KMS-11 (cell line): ENCODE measurements around the gene ARHGAP8.

ENCODE experiments used
- H2AFZ ChIP-seq: fragments of 200-600 bp; sonication (generic); 2 replicates; pipeline ENCODE4 v1.6.1; 2016; ENCODE audit warnings: antibody characterized with exemption, mixed run types, low read depth
- H3K27ac ChIP-seq: fragments of 200-600 bp; sonication (generic); 2 replicates; pipeline ENCODE4 v1.6.1; 2016; ENCODE audit warnings: mild to moderate bottlenecking, mixed run types
- H3K27me3 ChIP-seq: fragments of 200-600 bp; sonication (generic); 2 replicates; pipeline ENCODE4 v1.6.1; 2017; ENCODE audit warnings: mild to moderate bottlenecking, low read depth, mixed run types, moderate library complexity; ENCODE audit not compliant: insufficient read depth
- H3K36me3 ChIP-seq: fragments of 200-600 bp; sonication (generic); 2 replicates; pipeline ENCODE4 v1.6.1; 2017; ENCODE audit warnings: mild to moderate bottlenecking, mixed run types; ENCODE audit not compliant: insufficient read depth
- H3K4me1 ChIP-seq: fragments of 200-600 bp; sonication (generic); 2 replicates; pipeline ENCODE4 v1.6.1; 2016; ENCODE audit warnings: mild to moderate bottlenecking, low read depth, mixed run types; ENCODE audit not compliant: poor library complexity, severe bottlenecking
- H3K4me2 ChIP-seq: fragments of 200-600 bp; sonication (generic); 2 replicates; pipeline ENCODE4 v1.7.0; 2016; ENCODE audit warnings: mild to moderate bottlenecking, mixed run types
- H3K4me3 ChIP-seq: fragments of 200-600 bp; sonication (generic); IDR thresholded peaks from 2 replicates; pipeline ENCODE4 v1.6.1; 2017; ENCODE audit warnings: low read depth, low read length, mixed read lengths; ENCODE audit not compliant: insufficient read depth
- H3K79me2 ChIP-seq: fragments of 200-600 bp; sonication (generic); 2 replicates; pipeline ENCODE4 v1.6.1; 2016; ENCODE audit warnings: low read depth, mixed run types; ENCODE audit not compliant: insufficient read depth
- H3K9ac ChIP-seq: fragments of 200-600 bp; sonication (generic); 2 replicates; pipeline ENCODE4 v1.6.1; 2016; ENCODE audit warnings: mild to moderate bottlenecking, mixed run types
- H4K20me1 ChIP-seq: fragments of 200-600 bp; sonication (generic); 2 replicates; pipeline ENCODE4 v1.6.1; 2016; ENCODE audit warnings: mild to moderate bottlenecking, mixed run types; ENCODE audit not compliant: insufficient read depth
- TF ChIP-seq, protein P1 (sequence below): fragments of 200-600 bp; sonication (generic); conservative IDR thresholded peaks from 2 replicates; pipeline ENCODE4 v1.6.1; 2017; ENCODE audit warnings: low read depth, mild to moderate bottlenecking, antibody characterized with exemption, low read length, moderate library complexity, mixed read lengths

Gene ARHGAP8

GRCh38 chr22:44755956-44756361 lies 3.6 kb downstream of the ARHGAP8 start:
- Histone ChIP-seq H3K27me3 (no peaks in the 10 kb centered on the region; the same call in 1 of the 2 replicates), H2AFZ (no peak overlapping the region), H3K27ac (no peak overlapping the region), H3K4me3 (no peak overlapping the region), H3K4me2 (no peak overlapping the region), H3K36me3 (no peaks in the 10 kb centered on the region), H3K79me2 (no peaks in the 10 kb centered on the region), H4K20me1 (no peaks in the 10 kb centered on the region), H3K4me1 (no peaks in the 10 kb centered on the region), H3K9ac (no peak overlapping the region)
- TF ChIP-seq, protein P1, sequence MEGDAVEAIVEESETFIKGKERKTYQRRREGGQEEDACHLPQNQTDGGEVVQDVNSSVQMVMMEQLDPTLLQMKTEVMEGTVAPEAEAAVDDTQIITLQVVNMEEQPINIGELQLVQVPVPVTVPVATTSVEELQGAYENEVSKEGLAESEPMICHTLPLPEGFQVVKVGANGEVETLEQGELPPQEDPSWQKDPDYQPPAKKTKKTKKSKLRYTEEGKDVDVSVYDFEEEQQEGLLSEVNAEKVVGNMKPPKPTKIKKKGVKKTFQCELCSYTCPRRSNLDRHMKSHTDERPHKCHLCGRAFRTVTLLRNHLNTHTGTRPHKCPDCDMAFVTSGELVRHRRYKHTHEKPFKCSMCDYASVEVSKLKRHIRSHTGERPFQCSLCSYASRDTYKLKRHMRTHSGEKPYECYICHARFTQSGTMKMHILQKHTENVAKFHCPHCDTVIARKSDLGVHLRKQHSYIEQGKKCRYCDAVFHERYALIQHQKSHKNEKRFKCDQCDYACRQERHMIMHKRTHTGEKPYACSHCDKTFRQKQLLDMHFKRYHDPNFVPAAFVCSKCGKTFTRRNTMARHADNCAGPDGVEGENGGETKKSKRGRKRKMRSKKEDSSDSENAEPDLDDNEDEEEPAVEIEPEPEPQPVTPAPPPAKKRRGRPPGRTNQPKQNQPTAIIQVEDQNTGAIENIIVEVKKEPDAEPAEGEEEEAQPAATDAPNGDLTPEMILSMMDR: no peak

GRCh38 chr22:44758344-44758973 lies 6.1 kb downstream of the ARHGAP8 start:
- Histone ChIP-seq H2AFZ (no peak overlapping the region), H3K4me2 (no peak overlapping the region), H3K79me2 (no peaks in the 10 kb centered on the region), H3K27me3 (no peaks in the 10 kb centered on the region; the same call in 1 of the 2 replicates), H3K4me3 (no peak overlapping the region), H3K4me1 (no peaks in the 10 kb centered on the region), H3K9ac (no peak overlapping the region), H3K36me3 (no peaks in the 10 kb centered on the region), H3K27ac (no peak overlapping the region), H4K20me1 (no peaks in the 10 kb centered on the region)
- TF ChIP-seq, protein P1: no peak

- H3K4me2 ChIP-seq: no peak overlapping the region
- no peaks in the 10 kb centered on the region for H3K36me3 ChIP-seq
- TF ChIP-seq, protein P1: no peak
- H3K4me1 ChIP-seq: no peaks in the 10 kb centered on the region
- H4K20me1 ChIP-seq: no peaks in the 10 kb centered on the region
- no peaks in the 10 kb centered on the region; the same call in 1 of the 2 replicates for H3K27me3 ChIP-seq
- no peaks in the 10 kb centered on the region for H3K79me2 ChIP-seq
- H3K4me3 ChIP-seq: no peak overlapping the region
- H3K27ac ChIP-seq: no peak overlapping the region
- H3K9ac ChIP-seq: no peak overlapping the region
- H2AFZ ChIP-seq: no peak overlapping the region
Observed at GRCh38 chr22:44759001-44759400, 6.6 kb downstream of the ARHGAP8 start.

DNA sequence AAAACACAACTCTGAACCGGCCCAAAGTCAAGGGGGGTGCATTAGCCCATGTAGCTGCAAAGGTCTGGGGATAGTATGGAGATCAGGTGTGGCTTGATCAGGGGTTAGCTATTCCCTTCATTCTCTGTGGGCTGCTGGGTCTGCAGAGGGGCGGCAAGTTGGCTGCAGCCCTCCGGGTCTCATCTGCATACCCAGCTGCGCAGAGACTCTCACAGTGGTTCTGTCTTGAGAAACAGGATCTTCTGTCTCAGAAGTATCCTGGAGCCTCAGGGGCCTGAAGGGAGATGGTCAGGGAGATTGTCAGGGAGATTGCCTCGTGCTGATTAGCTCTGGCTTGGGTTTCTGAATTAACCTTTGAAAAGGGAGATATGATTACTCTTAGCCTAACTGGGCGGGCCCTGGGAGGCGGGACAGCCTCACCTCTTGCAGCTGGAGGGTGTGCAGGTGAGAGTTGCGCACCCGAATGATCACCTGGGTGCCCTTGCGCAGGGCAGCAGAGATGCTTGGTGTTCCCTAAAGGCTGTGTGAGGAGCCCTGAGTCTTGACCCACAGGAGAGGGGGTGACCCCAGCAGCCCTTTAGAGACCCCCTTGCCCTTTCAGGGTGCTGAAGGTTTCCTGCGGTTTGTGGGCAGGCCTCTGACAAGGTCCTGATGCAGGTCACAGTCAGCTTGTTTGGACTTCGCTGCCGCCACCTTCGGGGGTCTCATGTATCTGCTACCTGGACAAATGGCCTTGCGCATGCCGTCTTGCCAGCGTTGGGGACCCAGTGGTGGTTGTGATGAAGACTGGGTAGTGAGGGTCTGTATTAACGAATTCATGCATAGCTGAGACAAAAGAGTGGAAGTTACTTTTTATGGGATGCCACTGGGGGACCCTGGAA lies 7.3 kb downstream of the ARHGAP8 start:
- Histone ChIP-seq H3K4me3 (no peak overlapping the region), H3K79me2 (no peaks in the 10 kb centered on the region), H3K4me1 (no peaks in the 10 kb centered on the region), H2AFZ (no peak overlapping the region), H3K27ac (no peak overlapping the region), H3K27me3 (no peaks in the 10 kb centered on the region; the same call in 1 of the 2 replicates), H3K9ac (no peak overlapping the region), H3K36me3 (no peaks in the 10 kb centered on the region), H3K4me2 (no peak overlapping the region), H4K20me1 (no peaks in the 10 kb centered on the region)
- TF ChIP-seq, protein P1: no peak
